H9 (cell line): Measurements from ENCODE around the gene TMCO4. TPM values are rescaled to one million over a fixed set of nuclear protein-coding genes. Genes with fewer than 3 reads are reported as not detected.

Source experiments
- DNase-seq: peaks from one replicate; pipeline ENCODE4 v3.0.0-alpha.2; 2017
- H2AFZ ChIP-seq: one replicate; pipeline ENCODE4 v1.6.1; 2013; ENCODE audit warnings: mild to moderate bottlenecking, low read length, control low read depth, moderate library complexity
- H2AK5ac ChIP-seq: 2 replicates; pipeline ENCODE4 v1.6.1; 2013; ENCODE audit warnings: low read length, control low read depth, mixed read lengths; ENCODE audit not compliant: insufficient read length
- H2BK120ac ChIP-seq: one replicate; pipeline ENCODE4 v1.6.1; 2013; ENCODE audit warnings: low read depth, mild to moderate bottlenecking, low read length, control low read depth, inconsistent platforms; ENCODE audit not compliant: poor library complexity, severe bottlenecking
- H2BK12ac ChIP-seq: 2 replicates; pipeline ENCODE4 v1.6.1; 2013; ENCODE audit warnings: low read length, control low read depth, mixed read lengths, low read depth; ENCODE audit not compliant: insufficient read length
- H2BK15ac ChIP-seq: 2 replicates; pipeline ENCODE4 v1.6.1; 2013; ENCODE audit warnings: low read depth, low read length, control low read depth
- H2BK20ac ChIP-seq: one replicate; pipeline ENCODE4 v1.6.1; 2013; ENCODE audit warnings: low read depth, mild to moderate bottlenecking, low read length, control low read depth, inconsistent platforms; ENCODE audit not compliant: poor library complexity, severe bottlenecking
- H2BK5ac ChIP-seq: 2 replicates; pipeline ENCODE4 v1.6.1; 2013; ENCODE audit warnings: low read length, control low read depth, mixed read lengths; ENCODE audit not compliant: insufficient read length
- H3K14ac ChIP-seq: 2 replicates; pipeline ENCODE4 v1.6.1; 2013; ENCODE audit warnings: low read length, control low read depth; ENCODE audit not compliant: insufficient read depth
- H3K18ac ChIP-seq: 2 replicates; pipeline ENCODE4 v1.6.1; 2013; ENCODE audit warnings: low read depth, mild to moderate bottlenecking, mixed read lengths, low read length, control low read depth; ENCODE audit not compliant: insufficient read length
- H3K23ac ChIP-seq: 2 replicates; pipeline ENCODE4 v1.6.1; 2013; ENCODE audit warnings: low read length, control low read depth, mixed read lengths, low read depth; ENCODE audit not compliant: insufficient read length
- H3K23me2 ChIP-seq: 2 replicates; pipeline ENCODE4 v1.6.1; 2013; ENCODE audit warnings: low read depth, mild to moderate bottlenecking, mixed read lengths, low read length, control low read depth; ENCODE audit not compliant: insufficient read length, poor library complexity, severe bottlenecking
- H3K27ac ChIP-seq: 2 replicates; pipeline ENCODE4 v1.5.1; 2013; ENCODE audit warnings: low read length, control low read depth, mixed read lengths, low read depth; ENCODE audit not compliant: insufficient read length
- H3K27me3 ChIP-seq: 2 replicates; pipeline ENCODE4 v1.6.1; 2013; ENCODE audit warnings: low read length, control low read depth, inconsistent platforms; ENCODE audit not compliant: insufficient read depth
- H3K4ac ChIP-seq: 2 replicates; pipeline ENCODE4 v1.6.1; 2013; ENCODE audit warnings: low read depth, mild to moderate bottlenecking, control low read depth, inconsistent platforms, low read length, moderate library complexity
- H3K4me1 ChIP-seq: 2 replicates; pipeline ENCODE4 v1.6.1; 2013; ENCODE audit warnings: low read length, control low read depth, inconsistent platforms; ENCODE audit not compliant: insufficient read depth
- H3K4me2 ChIP-seq: 2 replicates; pipeline ENCODE4 v1.6.1; 2013; ENCODE audit warnings: low read length, control low read depth, mixed read lengths; ENCODE audit not compliant: insufficient read length, insufficient read depth
- H3K56ac ChIP-seq: 2 replicates; pipeline ENCODE4 v1.6.1; 2013; ENCODE audit warnings: low read depth, mild to moderate bottlenecking, mixed read lengths, low read length, control low read depth; ENCODE audit not compliant: insufficient read length
- H3K79me1 ChIP-seq: 2 replicates; pipeline ENCODE4 v1.6.1; 2013; ENCODE audit warnings: low read depth, mild to moderate bottlenecking, moderate library complexity, low read length, control low read depth, inconsistent platforms; ENCODE audit not compliant: insufficient read depth, poor library complexity, severe bottlenecking
- H3K79me2 ChIP-seq: 2 replicates; pipeline ENCODE4 v1.6.1; 2013; ENCODE audit warnings: low read length, control low read depth, inconsistent platforms; ENCODE audit not compliant: insufficient read depth
- H3K9ac ChIP-seq: 2 replicates; pipeline ENCODE4 v1.6.1; 2013; ENCODE audit warnings: low read length, control low read depth, mixed read lengths; ENCODE audit not compliant: insufficient read length; ENCODE audit errors: extremely low read depth
- H3K9me3 ChIP-seq: one replicate; pipeline ENCODE4 v1.6.1; 2013; ENCODE audit warnings: low read depth, low read length, inconsistent platforms; ENCODE audit not compliant: control insufficient read depth
- H3T11ph ChIP-seq: one replicate; pipeline ENCODE4 v1.6.1; 2013; ENCODE audit warnings: mild to moderate bottlenecking, low read length, control low read depth, inconsistent platforms
- H4K20me1 ChIP-seq: one replicate; pipeline ENCODE4 v1.6.1; 2013; ENCODE audit not compliant: control insufficient read depth, insufficient read length, insufficient read depth
- H4K5ac ChIP-seq: 2 replicates; pipeline ENCODE4 v1.6.1; 2013; ENCODE audit warnings: low read depth, mild to moderate bottlenecking, mixed read lengths, low read length, control low read depth; ENCODE audit not compliant: insufficient read length
- H4K8ac ChIP-seq: replicated peaks from 2 replicates; pipeline ENCODE4 v1.6.1; 2013; ENCODE audit warnings: low read length, control low read depth, mixed read lengths, low read depth; ENCODE audit not compliant: insufficient read length
- H4K91ac ChIP-seq: 2 replicates; pipeline ENCODE4 v1.6.1; 2013; ENCODE audit warnings: low read depth, mild to moderate bottlenecking, moderate library complexity, mixed read lengths, low read length, control low read depth; ENCODE audit not compliant: insufficient read length
- H3K27ac Mint-ChIP-seq, 3 experiments: 2 replicates in 2 of 3; 3 replicates in 1 of 3; pipeline ENCODE4 v1.8.0; 2020 to 2021; ENCODE audit warnings: mixed read lengths in 3 of 3, mild to moderate bottlenecking in 1 of 3, moderate library complexity in 1 of 3
- H3K27me3 Mint-ChIP-seq: 2 replicates; pipeline ENCODE4 v1.8.0; 2021; ENCODE audit warnings: low read depth, mild to moderate bottlenecking, moderate library complexity, mixed read lengths
- H3K36me3 Mint-ChIP-seq, 3 experiments: 2 replicates in 2 of 3; 3 replicates in 1 of 3; pipeline ENCODE4 v1.8.0; 2020 to 2021; ENCODE audit warnings: low read depth in 3 of 3, mixed read lengths in 3 of 3; ENCODE audit not compliant: insufficient read depth in 1 of 3
- H3K4me1 Mint-ChIP-seq, 2 experiments: 2 replicates each; pipeline ENCODE4 v1.8.0; 2020; ENCODE audit warnings: mixed read lengths in 2 of 2
- H3K4me3 Mint-ChIP-seq, 2 experiments: 2 replicates in 1 of 2; 3 replicates in 1 of 2; pipeline ENCODE4 v1.8.0; 2020 to 2021; ENCODE audit warnings: mild to moderate bottlenecking in 2 of 2, mixed read lengths in 2 of 2, moderate library complexity in 1 of 2
- H3K9me3 Mint-ChIP-seq, 2 experiments: 2 replicates in 1 of 2; 3 replicates in 1 of 2; pipeline ENCODE4 v1.8.0; 2020; ENCODE audit warnings: mild to moderate bottlenecking in 2 of 2, mixed read lengths in 2 of 2, moderate library complexity in 1 of 2
- WGBS: extraction: QIAGEN DNeasy Blood & Tissue Kit; methylation state at CpG from one replicate; pipeline ENCODE4 v1.1.7; 2013; ENCODE audit warnings: missing lambda C conversion rate, low lambda C conversion rate, mixed read lengths; ENCODE audit not compliant: insufficient read length; ENCODE audit errors: extremely low coverage; 5-methylcytosine and 5-hydroxymethylcytosine counted together
- total RNA-seq: library from RNA; stranded (reverse); gene quantifications from 2 replicates; pipeline ENCODE4 v1.2.1, GENCODE V29; 2021
- TF ChIP-seq, protein P1 (sequence below): fragments of 200-600 bp; sonication (generic); conservative IDR thresholded peaks from 3 replicates; pipeline ENCODE4 v1.8.0; 2021; ENCODE audit warnings: antibody characterized with exemption, mild to moderate bottlenecking

Gene TMCO4
- total RNA-seq, 1 experiment from 2014 or later, result 4.0 TPM

DNA sequence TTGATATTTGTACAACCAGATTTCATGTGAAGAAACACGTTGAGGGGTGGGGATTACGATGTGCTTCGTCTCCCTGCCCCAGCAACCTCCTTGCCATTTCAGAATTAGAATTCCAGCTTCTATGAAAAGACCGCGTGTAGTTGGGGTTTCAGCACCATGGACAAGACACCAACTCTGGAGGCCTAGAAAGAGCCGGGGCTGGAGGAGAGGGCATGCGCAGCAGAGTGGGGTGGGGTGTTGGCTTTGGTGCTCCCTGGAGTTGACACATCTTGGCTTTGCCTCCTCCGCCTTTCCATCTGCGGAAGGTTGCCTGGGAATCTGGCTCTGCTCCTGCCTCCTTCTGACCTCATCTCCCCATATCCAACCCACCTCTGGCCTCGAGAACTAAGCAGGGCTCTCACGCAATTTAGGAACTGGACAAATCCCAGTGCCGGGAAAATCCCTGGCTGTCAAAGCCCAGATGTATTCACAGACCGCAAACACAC is 123.2 kb downstream of the TMCO4 start:
- Histone ChIP-seq H3K4ac (no peak overlapping the region), H3K9me3 (no peaks in the 10 kb centered on the region), H3T11ph (no peak overlapping the region), H2BK15ac (no peak overlapping the region), H4K20me1 (no peaks in the 10 kb centered on the region), H2BK5ac (no peak overlapping the region), H3K27ac (no peak overlapping the region), H3K23ac (no peak overlapping the region), H4K8ac (no peak overlapping the region), H4K91ac (no peak overlapping the region), H3K18ac (no peak overlapping the region), H2AFZ (no peak overlapping the region), H3K56ac (no peak overlapping the region), H3K79me1 (no peaks in the 10 kb centered on the region), H4K5ac (no peak overlapping the region), H3K4me1 (no peaks in the 10 kb centered on the region), H2BK120ac (no peak overlapping the region), H3K4me2 (no peak overlapping the region), H3K9ac (no peak overlapping the region), H2BK12ac (no peak overlapping the region), H2AK5ac (no peak overlapping the region), H3K27me3 (no peaks in the 10 kb centered on the region), H3K23me2 (no peaks in the 10 kb centered on the region), H3K14ac (no peak overlapping the region), H2BK20ac (no peak overlapping the region), H3K79me2 (no peaks in the 10 kb centered on the region)
- peak; percentile 83 for DNase-seq
- Mint-ChIP-seq H3K4me3 (no peak overlapping the region), H3K9me3 (no peaks in the 10 kb centered on the region), H3K4me1 (peaks cover 8 to 29% of the 10 kb centered on the region in 2 experiments), H3K27me3 (peaks cover 48% of the 10 kb centered on the region), H3K36me3 (no peaks in the 10 kb centered on the region), H3K27ac (0 out of 7 replicates have a peak overlapping the region, but pooled peaks of 1 of the 3 experiments have one; percentile 46)
- no CpG with 5 or more reads among the region's 13 CpGs for WGBS
- TF ChIP-seq, protein P1, sequence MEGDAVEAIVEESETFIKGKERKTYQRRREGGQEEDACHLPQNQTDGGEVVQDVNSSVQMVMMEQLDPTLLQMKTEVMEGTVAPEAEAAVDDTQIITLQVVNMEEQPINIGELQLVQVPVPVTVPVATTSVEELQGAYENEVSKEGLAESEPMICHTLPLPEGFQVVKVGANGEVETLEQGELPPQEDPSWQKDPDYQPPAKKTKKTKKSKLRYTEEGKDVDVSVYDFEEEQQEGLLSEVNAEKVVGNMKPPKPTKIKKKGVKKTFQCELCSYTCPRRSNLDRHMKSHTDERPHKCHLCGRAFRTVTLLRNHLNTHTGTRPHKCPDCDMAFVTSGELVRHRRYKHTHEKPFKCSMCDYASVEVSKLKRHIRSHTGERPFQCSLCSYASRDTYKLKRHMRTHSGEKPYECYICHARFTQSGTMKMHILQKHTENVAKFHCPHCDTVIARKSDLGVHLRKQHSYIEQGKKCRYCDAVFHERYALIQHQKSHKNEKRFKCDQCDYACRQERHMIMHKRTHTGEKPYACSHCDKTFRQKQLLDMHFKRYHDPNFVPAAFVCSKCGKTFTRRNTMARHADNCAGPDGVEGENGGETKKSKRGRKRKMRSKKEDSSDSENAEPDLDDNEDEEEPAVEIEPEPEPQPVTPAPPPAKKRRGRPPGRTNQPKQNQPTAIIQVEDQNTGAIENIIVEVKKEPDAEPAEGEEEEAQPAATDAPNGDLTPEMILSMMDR, result no peak
